Thymus (tissue), 11 donors: ENCODE data around the gene CEACAM3. TPM values are rescaled to one million over a fixed set of nuclear protein-coding genes. Genes with fewer than 3 reads are reported as not detected.
"Not testable (repeated sequence)": the region's sequence is repeated elsewhere in the genome, so short reads cannot be mapped to it uniquely, and the experiment has no call there.

Experiments
- DNase-seq, 9 donors: peaks; one replicate each; pipeline ENCODE4 v3.0.0-alpha.2; 2013; ENCODE audit warnings: low spot score in 9 of 9, low read depth in 6 of 9, missing footprints in 1 of 9
- H3K27ac ChIP-seq, 2 donors: one replicate each; pipeline ENCODE4 v1.5.1; 2013; ENCODE audit warnings: control low read depth in 1 of 2, low read depth in 1 of 2, low read length in 1 of 2, mild to moderate bottlenecking in 1 of 2, moderate library complexity in 1 of 2
- H3K27me3 ChIP-seq, 2 donors: one replicate each; pipeline ENCODE4 v1.5.1; 2013; ENCODE audit warnings: low read length in 1 of 2; ENCODE audit not compliant: control insufficient read depth in 2 of 2, insufficient read depth in 1 of 2
- H3K36me3 ChIP-seq, 2 donors: one replicate each; pipeline ENCODE4 v1.5.1; 2013; ENCODE audit warnings: low read length in 1 of 2, mild to moderate bottlenecking in 1 of 2, moderate library complexity in 1 of 2; ENCODE audit not compliant: control insufficient read depth in 2 of 2, insufficient read depth in 2 of 2
- H3K4me1 ChIP-seq, 2 donors: one replicate each; pipeline ENCODE4 v1.5.1; 2013; ENCODE audit warnings: low read length in 2 of 2; ENCODE audit not compliant: control insufficient read depth in 2 of 2, insufficient read depth in 2 of 2
- H3K4me3 ChIP-seq, 2 donors: one replicate each; pipeline ENCODE4 v1.5.1; 2013; ENCODE audit warnings: low read length in 2 of 2, control low read depth in 1 of 2, mild to moderate bottlenecking in 1 of 2
- H3K9me3 ChIP-seq, 2 donors: one replicate each; pipeline ENCODE4 v1.5.1; 2013; ENCODE audit warnings: low read length in 1 of 2, mild to moderate bottlenecking in 1 of 2; ENCODE audit not compliant: control insufficient read depth in 2 of 2, insufficient read depth in 1 of 2
- WGBS: extraction: QIAGEN DNeasy Blood & Tissue Kit; methylation state at CpG from one replicate; pipeline ENCODE4 v1.1.7; 2013; 5-methylcytosine and 5-hydroxymethylcytosine counted together
- polyA plus RNA-seq: library from polyadenylated mRNA; stranded (reverse); fragments of 200-250 nt; gene quantifications from one replicate; pipeline ENCODE4 v1.2.3, GENCODE V29; 2013
- total RNA-seq: library from RNA; stranded (reverse); fragments of 120-200 nt; gene quantifications from one replicate; pipeline ENCODE4 v1.2.4, GENCODE V29; 2013
- donor health status: healthy.

The CEACAM3 gene
- total and polyA plus RNA-seq, 2 donors = 0.99 to 1.5 TPM

- Histone ChIP-seq H3K36me3 (no peaks in the 10 kb centered on the region), H3K9me3 (no peaks in the 10 kb centered on the region), H3K4me1 (no peaks in the 10 kb centered on the region), H3K27me3 (peaks cover 2 to 6% of the 10 kb centered on the region in 2 donors), H3K27ac (no peak overlapping the region), H3K4me3 (no peak overlapping the region)
- DNase-seq = no peak
- WGBS = 96% methylated on average over 2 of the region's 2 CpGs
Measured at GRCh38 chr19:41767115-41767514, 29.3 kb upstream of the CEACAM3 start.

- not testable (repeated sequence) for H3K4me3 ChIP-seq, H3K9me3 ChIP-seq, H3K27ac ChIP-seq, H3K36me3 ChIP-seq, DNase-seq, H3K4me1 ChIP-seq, H3K27me3 ChIP-seq
- WGBS = 93% methylated on average over 5 of the region's 5 CpGs
Measured at GRCh38 chr19:41768105-41768504, 28.3 kb upstream of the CEACAM3 start.

DNA sequence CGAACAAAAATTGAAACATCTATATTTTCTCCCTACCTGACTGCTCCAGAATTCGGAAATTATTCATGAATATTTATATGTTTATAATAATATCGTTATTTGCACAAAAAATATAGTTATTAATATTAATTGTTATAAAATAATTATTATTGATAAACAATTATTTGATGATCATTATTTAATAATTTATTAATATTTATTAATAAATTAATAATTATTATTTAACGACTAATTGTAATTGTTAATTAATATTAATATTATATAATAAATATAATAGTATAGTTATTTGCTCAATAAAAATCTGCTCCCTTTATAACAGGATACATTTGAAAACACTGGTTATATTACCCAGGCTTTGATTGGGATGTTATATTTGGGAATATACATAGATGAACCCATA is 26.8 kb upstream of the CEACAM3 start:
- Histone ChIP-seq H3K4me3 (no peak overlapping the region), H3K27ac (no peak overlapping the region), H3K9me3 (no peaks in the 10 kb centered on the region), H3K27me3 (peaks cover 8 to 13% of the 10 kb centered on the region in 2 donors), H3K4me1 (peaks cover 0 to 5% of the 10 kb centered on the region in 2 donors), H3K36me3 (no peaks in the 10 kb centered on the region)
- 97% methylated on average over 4 of the region's 4 CpGs for WGBS
- no peak for DNase-seq

GRCh38 chr19:41771410-41771809 is 25.0 kb upstream of the CEACAM3 start:
- no peak overlapping the region for H3K27ac ChIP-seq
- H3K4me1 ChIP-seq = peaks cover 0 to 8% of the 10 kb centered on the region in 2 donors
- peaks cover 13 to 24% of the 10 kb centered on the region in 2 donors for H3K27me3 ChIP-seq
- H3K9me3 ChIP-seq = no peaks in the 10 kb centered on the region
- no peak overlapping the region for H3K4me3 ChIP-seq
- H3K36me3 ChIP-seq = no peaks in the 10 kb centered on the region
- no peak for DNase-seq
- WGBS = 98% methylated on average over 2 of the region's 2 CpGs

GRCh38 chr19:41774515-41774980 is 21.8 kb upstream of the CEACAM3 start:
- Histone ChIP-seq H3K4me3 (no peak overlapping the region), H3K9me3 (no peaks in the 10 kb centered on the region), H3K36me3 (no peaks in the 10 kb centered on the region), H3K27me3 (peaks cover 16 to 43% of the 10 kb centered on the region in 2 donors), H3K4me1 (peaks cover 0 to 8% of the 10 kb centered on the region in 2 donors), H3K27ac (no peak overlapping the region)
- DNase-seq = peak in 5 of 9 donors; percentile 17 to 70 (median 23)
- 30% methylated on average over 6 of the region's 6 CpGs for WGBS

DNA sequence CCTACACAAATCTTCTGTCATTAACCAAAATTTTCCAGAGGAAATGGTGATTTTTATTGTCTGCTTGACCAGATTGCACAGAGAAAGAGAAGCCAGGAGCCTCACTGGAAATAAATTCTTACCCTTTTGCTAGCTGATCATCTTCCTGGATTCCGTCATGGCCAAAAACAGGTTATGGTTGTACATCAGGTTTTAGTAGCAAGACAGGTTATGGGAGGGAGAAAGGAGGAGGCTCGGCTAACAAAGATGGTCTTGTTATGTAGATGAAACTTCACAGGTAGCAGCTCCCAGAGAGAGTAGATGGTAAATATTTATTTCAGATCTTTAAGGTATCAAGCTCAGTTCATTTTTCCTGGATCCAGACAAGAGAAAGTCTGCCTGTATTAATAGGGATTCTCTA is 19.7 kb upstream of the CEACAM3 start:
- no peaks in the 10 kb centered on the region for H3K36me3 ChIP-seq
- no peak overlapping the region for H3K4me3 ChIP-seq
- no peak for DNase-seq
- WGBS = 94% methylated on average over 2 of the region's 2 CpGs
- H3K27me3 ChIP-seq = peaks cover 14 to 47% of the 10 kb centered on the region in 2 donors
- no peaks in the 10 kb centered on the region for H3K9me3 ChIP-seq
- no peak overlapping the region for H3K27ac ChIP-seq
- peaks cover 0 to 8% of the 10 kb centered on the region in 2 donors for H3K4me1 ChIP-seq

- H3K4me3 ChIP-seq = no peak overlapping the region
- H3K36me3 ChIP-seq = no peaks in the 10 kb centered on the region
- WGBS = 52% methylated on average over 5 of the region's 5 CpGs
- H3K27ac ChIP-seq = no peak overlapping the region
- H3K9me3 ChIP-seq = no peaks in the 10 kb centered on the region
- no peaks in the 10 kb centered on the region for H3K4me1 ChIP-seq
- peaks cover 7 to 24% of the 10 kb centered on the region in 2 donors for H3K27me3 ChIP-seq
- DNase-seq = no peak
Measured at GRCh38 chr19:41783612-41784011, 12.8 kb upstream of the CEACAM3 start.

DNA sequence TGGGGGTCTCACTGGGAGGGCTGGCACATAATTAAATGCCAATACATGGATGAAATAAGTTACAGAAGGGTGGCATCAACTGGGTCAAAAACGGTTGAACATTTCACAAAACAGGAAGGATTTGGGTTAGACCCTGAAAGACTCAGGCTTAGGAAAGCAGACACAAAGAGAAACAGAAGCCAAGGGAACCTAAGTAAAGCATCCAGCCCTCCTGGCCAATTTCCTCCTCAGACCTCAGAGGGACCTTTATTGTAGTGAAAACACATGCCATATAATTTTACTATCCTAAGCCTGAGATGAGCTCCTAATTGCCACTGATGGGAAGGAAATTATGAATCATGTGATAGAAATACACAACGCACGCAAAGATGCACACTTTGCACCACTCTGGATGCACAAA is 12.1 kb upstream of the CEACAM3 start:
- Histone ChIP-seq H3K27ac (no peak overlapping the region), H3K4me1 (no peaks in the 10 kb centered on the region), H3K9me3 (no peaks in the 10 kb centered on the region), H3K36me3 (no peaks in the 10 kb centered on the region), H3K4me3 (no peak overlapping the region), H3K27me3 (peaks cover 7 to 20% of the 10 kb centered on the region in 2 donors)
- DNase-seq = no peak
- 1% methylated on average over 3 of the region's 3 CpGs for WGBS

- under 1% methylated on average over 4 of the region's 4 CpGs for WGBS
- no peak overlapping the region for H3K27ac ChIP-seq
- peaks cover 7 to 20% of the 10 kb centered on the region in 2 donors for H3K27me3 ChIP-seq
- DNase-seq = no peak
- no peaks in the 10 kb centered on the region for H3K4me1 ChIP-seq
- no peaks in the 10 kb centered on the region for H3K9me3 ChIP-seq
- no peaks in the 10 kb centered on the region for H3K36me3 ChIP-seq
- no peak overlapping the region for H3K4me3 ChIP-seq
Measured at GRCh38 chr19:41784743-41785142, 11.6 kb upstream of the CEACAM3 start.

DNA sequence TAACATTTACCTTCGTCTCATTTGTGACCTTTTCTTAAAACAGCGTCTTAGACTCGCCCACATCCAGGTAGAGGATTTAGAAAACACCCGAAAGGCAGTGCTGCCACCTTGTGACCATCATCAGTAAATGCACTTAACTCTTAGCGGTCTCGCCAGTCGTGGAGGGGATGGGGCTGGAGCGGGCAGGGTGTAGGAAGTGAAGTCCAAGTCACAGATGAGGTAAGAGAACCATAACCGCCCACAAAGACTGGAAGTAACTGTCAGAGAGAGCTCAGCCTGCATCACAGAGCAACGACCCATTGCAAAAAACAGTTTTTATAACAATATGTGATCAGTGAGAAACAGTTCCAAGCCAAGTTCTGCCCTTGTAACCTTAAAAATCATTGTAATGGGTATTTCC is 10.7 kb upstream of the CEACAM3 start:
- Histone ChIP-seq H3K4me1 (no peaks in the 10 kb centered on the region), H3K27me3 (peaks cover 7 to 16% of the 10 kb centered on the region in 2 donors), H3K9me3 (no peaks in the 10 kb centered on the region), H3K27ac (no peak overlapping the region), H3K4me3 (no peak overlapping the region), H3K36me3 (no peaks in the 10 kb centered on the region)
- 1% methylated on average over 10 of the region's 10 CpGs for WGBS
- DNase-seq = peak; percentile 26 to 82 (median 68)
